H1 (cell line): Measurements from ENCODE around the gene TNFRSF13B. TPM values are rescaled to one million over a fixed set of nuclear protein-coding genes. Genes with fewer than 3 reads are reported as not detected.

Experiments
- CTCF ChIA-PET: fragments of 300-600 bp; sonication (Branson Sonifier 250); formaldehyde crosslinking; loops from one replicate; lab custom pipeline; 2021; ENCODE audit not compliant: partially characterized antibody; lab: Charles Lee
- POLR2A ChIA-PET: fragments of 300-600 bp; sonication (Branson Sonifier 250); formaldehyde crosslinking; loops from one replicate; lab custom pipeline; 2021; ENCODE audit warnings: inconsistent platforms; ENCODE audit not compliant: partially characterized antibody; lab: Charles Lee
- DNase-seq, 2 experiments: peaks; one replicate each; pipeline versions ENCODE4 v3.0.0 to v3.0.0-alpha.2; 2010 to 2022; ENCODE audit warnings: low spot score in 2 of 2, low read depth in 1 of 2, mixed read lengths in 1 of 2
- FAIRE-seq: peaks from 2 replicates; lab custom pipeline; 2011; peaks lifted over from hg19 to GRCh38; lab: Jason Lieb, UNC
- H2AFZ ChIP-seq: 2 replicates; pipeline ENCODE4 v1.8.1; 2012; ENCODE audit warnings: low read length, inconsistent platforms
- H2AK5ac ChIP-seq: 2 replicates; pipeline ENCODE4 v1.6.1; 2013; ENCODE audit warnings: low read depth, low read length
- H2BK120ac ChIP-seq: replicated peaks from 2 replicates; pipeline ENCODE3; 2013; ENCODE audit warnings: low read depth, low read length, inconsistent platforms
- H2BK12ac ChIP-seq: 2 replicates; pipeline ENCODE4 v1.6.1; 2013; ENCODE audit warnings: low read depth, low read length
- H2BK15ac ChIP-seq: 2 replicates; pipeline ENCODE4 v1.6.1; 2013; ENCODE audit warnings: low read length
- H2BK20ac ChIP-seq: 2 replicates; pipeline ENCODE4 v1.6.1; 2013; ENCODE audit warnings: low read length
- H2BK5ac ChIP-seq: 2 replicates; pipeline ENCODE4 v1.6.1; 2013; ENCODE audit warnings: low read depth, low read length
- H3K14ac ChIP-seq: 2 replicates; pipeline ENCODE4 v1.6.1; 2013; ENCODE audit warnings: inconsistent platforms; ENCODE audit not compliant: insufficient read length
- H3K18ac ChIP-seq: 2 replicates; pipeline ENCODE4 v1.6.1; 2013; ENCODE audit warnings: low read length; ENCODE audit errors: extremely low read depth
- H3K23ac ChIP-seq: 2 replicates; pipeline ENCODE4 v1.6.1; 2013; ENCODE audit warnings: inconsistent platforms; ENCODE audit not compliant: insufficient read length
- H3K23me2 ChIP-seq: 2 replicates; pipeline ENCODE4 v1.6.1; 2013; ENCODE audit warnings: low read depth, low read length
- H3K27ac ChIP-seq: 2 replicates; pipeline ENCODE4 v1.6.1; 2011; ENCODE audit warnings: low read depth, low read length, inconsistent platforms
- H3K27me3 ChIP-seq, 4 experiments: replicated peaks in 1 of 4; 1 replicate in 1 of 4; 2 replicates in 3 of 4; pipeline versions ENCODE4 v1.6.1 to v1.8.1; 2011 to 2013; ENCODE audit warnings: low read length in 3 of 4, mild to moderate bottlenecking in 3 of 4, inconsistent platforms in 2 of 4, mixed read lengths in 2 of 4, moderate library complexity in 1 of 4; ENCODE audit not compliant: control insufficient read depth in 3 of 4, insufficient read depth in 3 of 4; ENCODE audit errors: extremely low read depth in 1 of 4
- H3K36me3 ChIP-seq, 4 experiments: 2 replicates each; pipeline versions ENCODE4 v1.6.1 to v1.8.1; 2011 to 2013; ENCODE audit warnings: mild to moderate bottlenecking in 4 of 4, low read length in 3 of 4, moderate library complexity in 2 of 4, control low read depth in 1 of 4, inconsistent platforms in 1 of 4; ENCODE audit not compliant: insufficient read depth in 4 of 4, control insufficient read depth in 2 of 4
- H3K4ac ChIP-seq: replicated peaks from 2 replicates; pipeline ENCODE3; 2013; ENCODE audit warnings: low read length, low read depth, mixed read lengths, inconsistent platforms; ENCODE audit not compliant: insufficient read length
- H3K4me1 ChIP-seq, 4 experiments: replicated peaks in 1 of 4; 1 replicate in 1 of 4; 2 replicates in 3 of 4; pipeline versions ENCODE4 v1.6.1 to v1.8.1; 2011 to 2013; ENCODE audit warnings: low read length in 3 of 4, inconsistent platforms in 2 of 4, mixed read lengths in 1 of 4; ENCODE audit not compliant: insufficient read depth in 4 of 4, control insufficient read depth in 3 of 4
- H3K4me2 ChIP-seq, 2 experiments: 2 replicates each; pipeline versions ENCODE4 v1.6.1 to v1.8.1; 2011 to 2013; ENCODE audit warnings: low read depth in 2 of 2, low read length in 2 of 2, control low read depth in 1 of 2, inconsistent platforms in 1 of 2, mild to moderate bottlenecking in 1 of 2; ENCODE audit not compliant: insufficient read depth in 1 of 2
- H3K4me3 ChIP-seq, 4 experiments: fragments of 200-600, 300-600 bp in 1 of 4; sonication (generic), shearing (Covaris generic), sonication (Bioruptor Twin) in 1 of 4; 2 replicates each; pipeline versions ENCODE4 v1.5.1 to v1.8.1; 2011 to 2016; ENCODE audit warnings: low read length in 4 of 4, low read depth in 3 of 4, control low read depth in 2 of 4, inconsistent platforms in 2 of 4, mild to moderate bottlenecking in 2 of 4, mixed read lengths in 1 of 4, moderate library complexity in 1 of 4; ENCODE audit not compliant: insufficient read depth in 2 of 4; ENCODE audit errors: extremely low read depth in 1 of 4
- H3K56ac ChIP-seq: replicated peaks from 2 replicates; pipeline ENCODE3; 2013; ENCODE audit warnings: low read depth, mild to moderate bottlenecking, mixed read lengths, low read length, inconsistent platforms; ENCODE audit not compliant: insufficient read length
- H3K79me1 ChIP-seq: 2 replicates; pipeline ENCODE4 v1.6.1; 2013; ENCODE audit warnings: low read depth, low read length, control low read depth
- H3K79me2 ChIP-seq, 2 experiments: 2 replicates each; pipeline versions ENCODE4 v1.6.1 to v1.8.1; 2012 to 2013; ENCODE audit warnings: low read length in 2 of 2, mild to moderate bottlenecking in 2 of 2, inconsistent platforms in 1 of 2; ENCODE audit not compliant: insufficient read depth in 2 of 2, control insufficient read depth in 1 of 2
- H3K9ac ChIP-seq, 4 experiments: replicated peaks in 1 of 4; 1 replicate in 1 of 4; 2 replicates in 3 of 4; pipeline versions ENCODE4 v1.6.1 to v1.8.1; 2011 to 2013; ENCODE audit warnings: low read depth in 3 of 4, low read length in 3 of 4, control low read depth in 2 of 4, mild to moderate bottlenecking in 2 of 4, moderate library complexity in 2 of 4, inconsistent platforms in 1 of 4; ENCODE audit errors: extremely low read depth in 1 of 4
- H3K9me3 ChIP-seq, 2 experiments: 2 replicates each; pipeline versions ENCODE4 v1.6.1 to v1.8.1; 2012 to 2013; ENCODE audit warnings: mild to moderate bottlenecking in 2 of 2, moderate library complexity in 2 of 2, control low read depth in 1 of 2, inconsistent platforms in 1 of 2, low read depth in 1 of 2, low read length in 1 of 2, mixed read lengths in 1 of 2; ENCODE audit not compliant: insufficient read depth in 2 of 2
- H4K20me1 ChIP-seq, 2 experiments: replicated peaks in 1 of 2; 2 replicates each; pipeline versions ENCODE3 to v1.8.1; 2011 to 2013; ENCODE audit warnings: inconsistent platforms in 2 of 2, low read length in 2 of 2, mild to moderate bottlenecking in 1 of 2; ENCODE audit not compliant: insufficient read depth in 2 of 2, control insufficient read depth in 1 of 2
- H4K5ac ChIP-seq: 2 replicates; pipeline ENCODE4 v1.6.1; 2013; ENCODE audit warnings: low read length, low read depth, mixed read lengths, inconsistent platforms; ENCODE audit not compliant: insufficient read length
- H4K8ac ChIP-seq: 2 replicates; pipeline ENCODE4 v1.8.0; 2013; ENCODE audit warnings: mild to moderate bottlenecking, moderate library complexity, low read length, inconsistent platforms; ENCODE audit not compliant: insufficient read depth; ENCODE audit errors: extremely low read depth
- H4K91ac ChIP-seq: replicated peaks from 2 replicates; pipeline ENCODE3; 2013; ENCODE audit warnings: low read length, mixed read lengths, inconsistent platforms; ENCODE audit not compliant: insufficient read length
- HDAC6 ChIP-seq: IDR thresholded peaks from one replicate; pipeline ENCODE4 v1.7.1; 2012; ENCODE audit warnings: low read depth, mild to moderate bottlenecking, inconsistent platforms, low read length, moderate library complexity
- KDM1A ChIP-seq: fragments of 200-600, 300-600 bp; sonication (generic); IDR thresholded peaks from 2 replicates; pipeline ENCODE4 v1.7.1; 2016; ENCODE audit warnings: mild to moderate bottlenecking, low read length, borderline replicate concordance
- KDM4A ChIP-seq: IDR thresholded peaks from one replicate; pipeline ENCODE4 v1.7.1; 2012; ENCODE audit warnings: low read depth, mild to moderate bottlenecking, moderate library complexity, low read length, inconsistent platforms; ENCODE audit not compliant: severe bottlenecking
- KDM5A ChIP-seq: fragments of 200-600 bp; IDR thresholded peaks from 2 replicates; pipeline ENCODE4 v1.7.1; 2012; ENCODE audit warnings: mild to moderate bottlenecking, low read length, inconsistent platforms, mixed read lengths
- MAFK ChIP-seq: IDR thresholded peaks from 2 replicates; pipeline ENCODE4 v1.6.1; 2012; ENCODE audit warnings: low read depth, mild to moderate bottlenecking, improper control_type of control experiment, low read length
- RBBP5 ChIP-seq: IDR thresholded peaks from 2 replicates; pipeline ENCODE4 v1.7.1; 2012; ENCODE audit warnings: low read depth, mild to moderate bottlenecking, inconsistent platforms, low read length, moderate library complexity, borderline replicate concordance
- SAP30 ChIP-seq: fragments of 300-600 bp; sonication (generic); IDR thresholded peaks from 2 replicates; pipeline ENCODE4 v1.7.1; 2012; ENCODE audit warnings: low read length, moderate library complexity, mild to moderate bottlenecking, inconsistent platforms; ENCODE audit not compliant: insufficient read depth, insufficient replicate concordance
- TAF7 ChIP-seq: optimal IDR thresholded peaks from 2 replicates; pipeline ENCODE3; 2011; ENCODE audit warnings: low read depth, mild to moderate bottlenecking, inconsistent platforms, low read length, moderate library complexity, borderline replicate concordance
- WGBS, 2 experiments: shearing (Covaris generic) in 1 of 2; methylation state at CpG; one replicate each; pipeline versions ENCODE4 v1.1.6 to v1.1.7; 2013 to 2015; ENCODE audit warnings: low lambda C conversion rate in 2 of 2, mixed read lengths in 2 of 2, inconsistent platforms in 1 of 2, low coverage in 1 of 2, missing lambda C conversion rate in 1 of 2; ENCODE audit not compliant: insufficient replicate concordance in 2 of 2, insufficient coverage in 1 of 2, insufficient read length in 1 of 2; ENCODE audit errors: extremely low coverage in 1 of 2, missing lambda C conversion rate in 1 of 2; 5-methylcytosine and 5-hydroxymethylcytosine counted together
- polyA plus RNA-seq, 7 experiments: library from polyadenylated mRNA; depleted of rRNA in 3 of 7; stranded (reverse) in 5 of 7; unstranded in 2 of 7; fragments of >200 nt in 5 of 7; fragments of 200-250 nt in 2 of 7; gene quantifications; 1 replicate in 5 of 7; 2 replicates in 1 of 7; 4 replicates in 1 of 7; pipeline versions ENCODE4 v1.2.1 to v1.2.3, GENCODE V29; 2011 to 2013; ENCODE audit warnings: missing spikeins in 2 of 7, mixed read lengths in 2 of 7
- total RNA-seq: library from RNA; stranded (reverse); fragmentation: NEBNext Ultra II Directional; extraction: Animal tissue kit (Norgen Biotek cat#: 25700); gene quantifications from 2 replicates; pipeline ENCODE4 v1.2.1, GENCODE V29; 2021
- TF ChIP-seq, protein P1 (sequence below): IDR thresholded peaks from 2 replicates; pipeline ENCODE4 v1.6.1; 2012; ENCODE audit warnings: inconsistent platforms

TNFRSF13B gene
- total and polyA plus RNA-seq, 2 of the 8 experiments (the other 6 are each of a cell fraction or from before 2014, with no cell fraction given) = not detected

- Histone ChIP-seq H2AFZ (no peak overlapping the region), H3K4ac (no peak overlapping the region), H3K27me3 (no peaks in the 10 kb centered on the region), H2BK12ac (no peak overlapping the region), H3K79me1 (no peaks in the 10 kb centered on the region), H4K8ac (no peak overlapping the region; the same call in 1 of the 2 replicates), H3K9ac (no peak overlapping the region), H4K20me1 (no peaks in the 10 kb centered on the region), H2BK120ac (no peak overlapping the region), H4K91ac (peak overlapping the region; percentile 65), H3K27ac (no peak overlapping the region), H3K36me3 (no peaks in the 10 kb centered on the region), H3K9me3 (no peaks in the 10 kb centered on the region), H3K23ac (no peak overlapping the region), H2BK5ac (peak overlapping the region; percentile 35; the same call in 1 of the 2 replicates), H2BK15ac (no peak overlapping the region), H3K14ac (no peak overlapping the region), H3K4me1 (peaks cover 0 to 4% (median 0%) of the 10 kb centered on the region in 4 experiments; a peak in 1 of 7 replicates), H3K23me2 (no peaks in the 10 kb centered on the region), H3K79me2 (no peaks in the 10 kb centered on the region), H2AK5ac (no peak overlapping the region), H4K5ac (no peak overlapping the region), H3K56ac (no peak overlapping the region), H2BK20ac (no peak overlapping the region), H3K18ac (no peak overlapping the region), H3K4me2 (no peak overlapping the region), H3K4me3 (no peak overlapping the region)
- TF ChIP-seq TAF7 (no peak), SAP30 (no peak), HDAC6 (no peak), KDM4A (no peak), RBBP5 (no peak), MAFK (no peak), KDM1A (no peak), KDM5A (no peak)
- TF ChIP-seq, protein P1, sequence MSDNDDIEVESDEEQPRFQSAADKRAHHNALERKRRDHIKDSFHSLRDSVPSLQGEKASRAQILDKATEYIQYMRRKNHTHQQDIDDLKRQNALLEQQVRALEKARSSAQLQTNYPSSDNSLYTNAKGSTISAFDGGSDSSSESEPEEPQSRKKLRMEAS = no peak
- FAIRE-seq (no peak), DNase-seq (no peak)
- CTCF ChIA-PET = interaction anchor here (1.3 to 4.1 kb wide), 4 partner anchors 8 to 161 kb away, joined by 3 to 19 read pairs (median 4); no protein-coding TSS in a partner anchor
- WGBS, 2 experiments = 86% methylated on average over 16 of the region's 17 CpGs; no CpG with 5 or more reads in 1 of the 2 experiments
- POLR2A ChIA-PET = no interaction called here
These were observed 48.6 kb downstream of the TNFRSF13B start for GRCh38 chr17:16923097-16923903.
